GM23248 (cell line): ENCODE results near the gene TPD52L2.

Source experiments
- EZH2 ChIP-seq: fragments of 200-600 bp; sonication (generic); IDR thresholded peaks from 2 replicates; pipeline ENCODE4 v1.6.1; 2018; ENCODE audit warnings: antibody characterized with exemption, mild to moderate bottlenecking; ENCODE audit not compliant: insufficient read depth, poor library complexity, severe bottlenecking
- EZH2phosphoT487 ChIP-seq: fragments of 200-600 bp; sonication (generic); IDR thresholded peaks from 2 replicates; pipeline ENCODE4 v1.6.1; 2018; ENCODE audit warnings: antibody characterized with exemption, moderate library complexity, mild to moderate bottlenecking, low read depth; ENCODE audit not compliant: insufficient read depth

- TF ChIP-seq EZH2phosphoT487 (no peak), EZH2 (no peak)
Observed at GRCh38 chr20:63895952-63896263, 30.8 kb downstream of the TPD52L2 start.
